ENCODE data around the gene ZNF33B.
"Not testable (repeated sequence)": the region's sequence is repeated elsewhere in the genome, so short reads cannot be mapped to it uniquely, and the experiment has no call there.

The ZNF33B gene

DNA sequence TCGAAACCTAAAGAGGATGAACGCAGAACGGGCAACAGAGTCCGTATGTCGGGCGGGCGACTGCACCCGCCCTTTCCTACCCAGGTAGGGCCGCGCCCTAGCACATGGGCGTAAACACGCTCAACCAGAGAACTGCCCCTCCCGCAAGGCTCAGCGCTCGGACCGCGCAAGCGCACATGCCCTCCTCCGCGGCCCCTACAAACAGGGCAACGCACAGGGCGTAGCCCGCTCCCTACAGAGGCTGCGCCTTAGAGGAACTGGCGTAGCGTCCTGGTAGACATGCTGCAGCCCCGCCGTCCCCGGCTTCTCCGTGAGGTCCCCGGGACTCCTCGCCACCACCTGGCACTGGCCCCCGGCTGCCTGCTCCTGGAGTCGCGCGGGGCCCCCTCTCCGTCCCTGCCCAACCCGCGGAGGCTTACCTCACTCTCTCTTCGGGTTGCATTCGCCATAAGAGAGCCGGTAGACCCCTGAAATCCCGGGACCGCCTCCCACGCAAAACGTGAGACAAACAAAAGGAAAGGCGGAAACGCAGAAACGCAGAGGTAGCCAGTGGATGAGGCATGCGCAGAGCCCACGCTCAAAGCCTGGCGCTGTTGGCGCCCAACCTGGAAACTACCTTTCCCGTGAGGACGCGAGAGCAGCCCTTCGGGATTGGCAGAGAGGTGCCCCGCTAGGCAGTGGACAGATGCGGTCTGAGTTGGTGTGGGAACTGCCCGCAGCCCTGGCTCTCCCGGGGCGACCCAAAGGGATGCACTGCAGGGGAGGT lies at the start of gene ZNF33B:
TSS of gene ZNF33B (minus strand) at position 516 of the 766 bp plus-strand sequence. CDS start 1,642 bp downstream, outside the sequence.
- DNase-seq (ENCODE audit: low read depth): peak; percentile 68

GRCh38 chr10:42684517-42684916 lies 46.1 kb upstream of the ZNF33B start:
- no peak for DNase-seq (ENCODE audit: low read depth)
- no peak overlapping the region for H3K4me3 ChIP-seq (ENCODE audit: low read depth, low read length)

More for the DNA sequence above, at the start of gene ZNF33B:
- H3K4me3 ChIP-seq (ENCODE audit: low read depth, low read length): peak within 1 kb of the TSS; percentile 61

- no peak overlapping the region for H3K4me3 ChIP-seq (ENCODE audit: low read depth, low read length)
- DNase-seq (ENCODE audit: low read depth): no peak
Measured at GRCh38 chr10:42680267-42680666, 41.9 kb upstream of the ZNF33B start.

DNA sequence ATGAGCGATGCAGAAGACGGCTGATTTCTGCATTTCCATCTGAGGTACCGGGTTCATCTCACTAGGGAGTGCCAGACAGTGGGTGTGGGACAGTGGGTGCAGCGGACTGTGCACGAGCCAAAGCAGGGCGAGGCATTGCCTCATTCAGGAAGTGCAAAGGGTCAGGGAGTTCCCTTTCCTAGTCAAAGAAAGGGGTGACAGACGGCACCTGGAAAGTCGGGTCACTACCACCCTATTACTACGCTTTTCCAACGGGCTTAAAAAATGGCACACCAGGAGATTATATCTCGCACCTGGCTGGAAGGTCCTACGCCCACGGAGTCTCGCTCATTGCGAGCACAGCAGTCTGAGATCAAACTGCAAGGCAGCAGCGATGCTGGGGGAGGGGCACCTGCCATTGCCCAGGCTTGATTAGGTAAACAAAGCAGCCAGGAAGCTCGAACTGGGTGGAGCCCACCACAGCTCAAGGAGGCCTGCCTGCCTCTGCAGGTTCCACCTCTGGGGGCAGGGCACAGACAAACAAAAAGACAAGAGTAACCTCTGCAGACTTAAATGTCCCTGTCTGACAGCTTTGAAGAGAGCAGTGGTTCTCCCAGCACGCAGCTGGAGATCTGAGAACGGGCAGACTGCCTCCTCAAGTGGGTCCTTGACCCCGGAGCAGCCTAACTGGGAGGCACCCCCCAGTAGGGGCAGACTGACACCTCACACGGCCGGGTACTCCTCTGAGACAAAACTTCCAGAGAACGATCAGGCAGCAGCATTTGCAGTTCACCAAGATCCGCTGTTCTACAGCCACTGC lies 27.0 kb upstream of the ZNF33B start:
- not testable (repeated sequence) for H3K4me3 ChIP-seq (ENCODE audit: low read depth, low read length); DNase-seq (ENCODE audit: low read depth)

GRCh38 chr10:42654419-42654818 lies 16.0 kb upstream of the ZNF33B start:
- H3K4me3 ChIP-seq (ENCODE audit: low read depth, low read length): no peak overlapping the region
- DNase-seq (ENCODE audit: low read depth): no peak

GRCh38 chr10:42652858-42653257 lies 14.5 kb upstream of the ZNF33B start:
- no peak for DNase-seq (ENCODE audit: low read depth)

DNA sequence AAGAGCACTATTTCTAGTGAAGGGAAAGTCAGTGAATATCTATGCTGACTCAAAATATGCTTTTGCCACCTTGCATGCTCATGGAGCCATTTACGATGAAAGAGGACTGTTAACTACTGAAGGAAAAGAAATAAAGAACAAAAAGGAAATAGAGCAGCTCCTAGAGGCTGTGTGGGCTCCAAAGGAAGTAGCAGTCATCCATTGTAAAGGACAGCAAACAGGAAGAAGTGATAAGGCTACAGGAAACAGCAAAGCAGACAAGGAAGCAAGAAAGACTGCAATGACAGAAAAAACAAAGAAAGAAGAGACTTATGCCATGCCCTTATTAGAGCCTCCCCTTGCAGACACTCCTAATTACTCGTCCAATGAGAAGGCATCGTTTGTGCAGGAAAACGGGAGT lies 12.0 kb upstream of the ZNF33B start:
- H3K4me3 ChIP-seq (ENCODE audit: low read depth, low read length): no peak overlapping the region
- no peak for DNase-seq (ENCODE audit: low read depth)

More at GRCh38 chr10:42652858-42653257, 14.5 kb upstream of the ZNF33B start:
- H3K4me3 ChIP-seq (ENCODE audit: low read depth, low read length): no peak overlapping the region

GRCh38 chr10:42648512-42648911 lies 10.1 kb upstream of the ZNF33B start:
- no peak overlapping the region for H3K4me3 ChIP-seq (ENCODE audit: low read depth, low read length)
- DNase-seq (ENCODE audit: low read depth): no peak

DNA sequence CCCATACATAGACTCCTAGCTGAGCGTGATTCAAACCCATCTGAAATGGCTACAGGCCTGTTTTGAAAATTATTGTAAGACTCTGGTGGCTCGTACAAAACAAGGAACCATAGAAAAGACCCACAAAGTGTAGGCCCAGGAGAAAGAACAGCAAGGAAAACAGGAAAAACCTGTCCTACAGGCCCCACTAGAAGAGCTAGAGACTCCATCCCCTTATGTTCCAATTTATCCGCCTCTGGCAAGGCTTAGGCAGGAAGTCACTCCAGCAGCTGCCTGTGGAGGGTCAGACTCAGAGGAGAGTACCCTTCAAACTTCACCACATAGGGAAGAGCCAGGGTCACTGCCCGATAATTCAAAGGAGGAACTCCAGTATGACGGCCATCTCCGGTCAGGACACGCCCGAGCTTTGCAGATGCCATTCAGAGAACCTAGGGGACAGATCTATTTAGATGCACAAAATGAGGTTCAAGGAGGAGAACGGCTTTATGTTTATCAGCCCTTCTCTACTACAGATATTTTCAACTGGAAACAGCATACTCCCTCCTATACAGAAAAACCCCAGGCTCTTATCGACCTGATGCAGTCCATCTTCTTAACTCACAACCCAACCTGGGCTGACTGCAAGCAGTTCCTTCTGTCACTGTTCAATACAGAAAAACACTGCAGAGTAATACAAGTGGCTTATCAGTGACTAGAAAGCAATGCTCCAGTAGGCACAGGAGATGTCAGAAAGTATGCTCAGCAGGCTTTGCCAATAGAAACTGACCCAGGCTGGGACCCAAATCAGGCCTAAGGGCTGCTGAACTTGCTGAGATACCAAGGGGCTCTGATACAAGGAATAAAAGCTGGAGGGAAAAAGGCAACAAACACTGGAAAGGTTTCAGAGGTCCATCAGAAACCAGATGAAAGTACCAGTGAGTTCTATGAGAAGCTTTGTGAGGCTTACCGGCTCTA lies 8.6 kb upstream of the ZNF33B start:
- DNase-seq (ENCODE audit: low read depth): no peak

DNA sequence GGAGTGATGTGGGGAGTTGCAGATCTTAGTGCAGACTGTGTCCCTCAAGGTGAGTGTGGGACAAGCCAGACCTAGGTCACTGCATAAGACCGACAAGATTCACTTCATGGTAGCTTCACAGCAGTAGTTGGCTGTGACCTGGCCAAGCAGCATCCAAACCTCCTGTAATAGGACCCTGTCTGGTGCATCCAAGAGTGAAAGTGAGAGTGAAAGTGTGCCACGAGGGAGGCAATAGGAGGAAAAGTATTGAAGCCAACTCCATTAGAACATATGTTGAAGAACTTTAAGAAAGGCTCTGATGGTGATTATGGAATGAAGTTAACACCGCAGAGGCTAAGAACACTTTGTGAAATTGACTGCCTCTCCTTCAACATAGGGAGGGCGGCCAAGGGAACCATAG lies 7.8 kb upstream of the ZNF33B start:
- H3K4me3 ChIP-seq (ENCODE audit: low read depth, low read length): no peak overlapping the region
- no peak for DNase-seq (ENCODE audit: low read depth)

More for the DNA sequence above, 8.6 kb upstream of the ZNF33B start:
- no peak overlapping the region for H3K4me3 ChIP-seq (ENCODE audit: low read depth, low read length)

DNA sequence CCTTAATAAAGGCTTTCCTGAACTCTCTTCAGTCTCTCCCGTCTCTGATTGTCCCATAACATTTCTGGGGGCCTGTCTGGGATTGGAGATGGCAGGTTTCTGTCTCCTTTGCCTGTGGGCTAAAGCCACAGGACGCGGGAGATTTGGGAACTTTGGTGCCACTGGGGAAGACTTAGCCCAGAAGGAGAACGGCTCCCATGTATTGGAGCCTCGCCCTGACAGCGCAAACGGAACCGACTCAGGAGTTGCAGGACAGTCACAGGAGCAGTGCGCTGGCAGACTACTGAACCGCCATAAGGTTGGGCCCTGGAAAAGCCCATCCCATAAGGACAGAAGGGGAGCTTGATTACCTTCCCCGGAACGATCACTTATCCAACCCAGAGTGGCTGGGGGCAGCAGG lies 7.1 kb upstream of the ZNF33B start:
- H3K4me3 ChIP-seq (ENCODE audit: low read depth, low read length): no peak overlapping the region
- DNase-seq (ENCODE audit: low read depth): no peak

GRCh38 chr10:42645103-42645502 lies 6.7 kb upstream of the ZNF33B start:
- H3K4me3 ChIP-seq (ENCODE audit: low read depth, low read length): no peak overlapping the region
- no peak for DNase-seq (ENCODE audit: low read depth)

GRCh38 chr10:42640610-42641229 lies 2.4 kb upstream of the ZNF33B start:
- no peak overlapping the region for H3K4me3 ChIP-seq (ENCODE audit: low read depth, low read length)
- DNase-seq (ENCODE audit: low read depth): no peak

GRCh38 chr10:42638821-42639270 lies 476 bp upstream of the ZNF33B start:
- H3K4me3 ChIP-seq (ENCODE audit: low read depth, low read length): peak overlapping the region; percentile 61
- no peak for DNase-seq (ENCODE audit: low read depth)

- DNase-seq (ENCODE audit: low read depth): no peak
Measured at GRCh38 chr10:42637648-42638054, 719 bp downstream of the ZNF33B start.

GRCh38 chr10:42637142-42637541 lies 1.2 kb downstream of the ZNF33B start:
- H3K4me3 ChIP-seq (ENCODE audit: low read depth, low read length): no peak overlapping the region
- DNase-seq (ENCODE audit: low read depth): no peak

More at GRCh38 chr10:42637648-42638054, 719 bp downstream of the ZNF33B start:
- peak overlapping the region; percentile 61 for H3K4me3 ChIP-seq (ENCODE audit: low read depth, low read length)

DNA sequence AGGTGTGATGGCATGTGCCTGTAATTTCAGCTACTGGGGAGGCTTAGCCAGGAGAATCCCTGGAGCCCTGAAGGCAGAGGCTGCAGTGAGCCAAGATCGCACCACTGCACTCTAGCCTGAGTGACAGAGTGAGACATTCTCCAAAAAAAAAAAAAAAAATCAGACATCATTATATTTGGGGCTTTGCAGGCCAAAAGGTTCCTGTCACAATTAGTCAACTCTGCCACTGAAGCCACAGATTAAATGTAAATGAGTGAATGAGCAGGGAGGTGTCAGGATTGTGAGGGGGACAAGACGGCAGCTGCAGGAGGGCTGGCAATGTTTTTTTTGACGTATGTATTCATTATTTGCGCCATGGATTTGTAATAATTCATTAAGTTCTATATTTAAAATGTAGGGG lies 3.3 kb downstream of the ZNF33B start:
- H3K4me3 ChIP-seq (ENCODE audit: low read depth, low read length): no peak overlapping the region
- DNase-seq (ENCODE audit: low read depth): no peak

DNA sequence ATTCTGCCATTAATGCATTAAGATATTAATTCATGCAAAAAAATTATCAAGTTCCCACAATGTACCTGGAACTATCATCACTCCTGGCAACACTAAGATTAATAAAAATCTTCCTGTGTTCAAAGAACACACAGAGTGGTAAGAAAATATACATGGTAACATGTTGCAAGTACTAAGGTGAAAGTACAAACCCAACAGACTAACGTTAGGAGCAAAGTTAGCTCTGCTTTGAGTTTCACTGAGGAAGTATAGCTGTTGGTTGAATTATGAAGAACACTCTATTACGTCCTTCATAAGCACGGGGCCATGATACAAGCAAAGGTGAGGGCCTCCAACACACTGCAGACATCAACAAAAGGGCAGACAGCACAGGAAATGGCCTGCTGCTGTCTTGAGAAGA lies 5.8 kb downstream of the ZNF33B start:
- no peak for DNase-seq (ENCODE audit: low read depth)

DNA sequence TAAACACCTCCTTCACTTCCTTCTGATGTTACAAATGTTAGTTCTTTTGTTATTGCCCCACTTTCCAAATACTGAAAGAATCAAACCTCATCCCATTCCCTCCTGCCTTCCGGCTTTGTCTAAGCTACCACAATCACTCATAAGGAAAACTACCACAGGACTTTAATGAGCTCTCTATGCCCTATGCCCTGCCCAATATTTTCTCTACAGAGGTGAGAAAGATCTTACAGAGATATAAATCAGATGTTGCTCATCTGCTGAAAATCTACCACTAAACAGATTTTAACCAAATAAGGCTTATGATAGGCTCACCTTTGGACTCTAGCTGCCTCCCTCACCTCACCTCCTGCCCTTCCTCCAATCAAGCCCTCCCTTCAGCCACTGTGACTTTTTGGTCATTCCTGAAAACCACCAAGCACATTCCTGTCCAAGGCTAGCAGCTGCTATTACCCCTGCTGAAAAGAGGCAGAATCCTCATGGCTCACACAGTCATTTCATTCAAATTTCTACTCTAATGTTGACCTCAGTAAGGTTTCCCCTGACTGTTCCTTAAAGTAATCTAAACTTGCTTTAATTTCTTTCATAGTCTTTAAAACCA lies 7.7 kb downstream of the ZNF33B start:
- DNase-seq (ENCODE audit: low read depth): no peak
- no peak overlapping the region for H3K4me3 ChIP-seq (ENCODE audit: low read depth, low read length)

More for the DNA sequence above, 5.8 kb downstream of the ZNF33B start:
- H3K4me3 ChIP-seq (ENCODE audit: low read depth, low read length): no peak overlapping the region
